Liver (tissue), 3 donors: Measurements from ENCODE around the gene B3GNT2.

Experiments used
- CTCF ChIP-seq: fragments of 150-350 bp; IDR thresholded peaks from 2 replicates; pipeline ENCODE4 v1.5.1; 2017; ENCODE audit warnings: improper control_type of control experiment, low read depth, low read length; ENCODE audit not compliant: missing input control
- FOXA1 ChIP-seq: IDR thresholded peaks from 2 replicates; pipeline ENCODE4 v1.6.1; 2016; ENCODE audit warnings: antibody characterized with exemption
- GABPA ChIP-seq, 2 donors: IDR thresholded peaks in 1 of 2; conservative IDR thresholded peaks in 1 of 2; 2 replicates each; pipeline ENCODE4 v1.6.1; 2016; ENCODE audit warnings: antibody characterized with exemption in 2 of 2, mild to moderate bottlenecking in 1 of 2, moderate library complexity in 1 of 2
- HNF4G ChIP-seq: IDR thresholded peaks from 2 replicates; pipeline ENCODE4 v1.6.1; 2016; ENCODE audit warnings: antibody characterized with exemption
- JUND ChIP-seq, 2 donors: IDR thresholded peaks; 2 replicates each; pipeline ENCODE4 v1.6.1; 2016; ENCODE audit warnings: antibody characterized with exemption in 2 of 2
- MAX ChIP-seq: IDR thresholded peaks from 2 replicates; pipeline ENCODE4 v1.6.1; 2016; ENCODE audit warnings: antibody characterized with exemption
- RAD21 ChIP-seq, 2 donors: IDR thresholded peaks; 2 replicates each; pipeline ENCODE4 v1.6.1; 2016; ENCODE audit warnings: antibody characterized with exemption in 2 of 2, mild to moderate bottlenecking in 2 of 2
- SP1 ChIP-seq: IDR thresholded peaks from 2 replicates; pipeline ENCODE4 v1.6.1; 2018; ENCODE audit warnings: antibody characterized with exemption, mild to moderate bottlenecking
- TAF1 ChIP-seq: conservative IDR thresholded peaks from 2 replicates; pipeline ENCODE4 v1.6.1; 2016; ENCODE audit warnings: antibody characterized with exemption, mild to moderate bottlenecking
- YY1 ChIP-seq: IDR thresholded peaks from 2 replicates; pipeline ENCODE4 v1.6.1; 2016; ENCODE audit warnings: antibody characterized with exemption, mild to moderate bottlenecking
- TF ChIP-seq, protein P1 (sequence below): IDR thresholded peaks from 2 replicates; pipeline ENCODE4 v1.6.1; 2016; ENCODE audit warnings: antibody characterized with exemption, mild to moderate bottlenecking
- donor health status: healthy.
- donor health status: healthy.

DNA sequence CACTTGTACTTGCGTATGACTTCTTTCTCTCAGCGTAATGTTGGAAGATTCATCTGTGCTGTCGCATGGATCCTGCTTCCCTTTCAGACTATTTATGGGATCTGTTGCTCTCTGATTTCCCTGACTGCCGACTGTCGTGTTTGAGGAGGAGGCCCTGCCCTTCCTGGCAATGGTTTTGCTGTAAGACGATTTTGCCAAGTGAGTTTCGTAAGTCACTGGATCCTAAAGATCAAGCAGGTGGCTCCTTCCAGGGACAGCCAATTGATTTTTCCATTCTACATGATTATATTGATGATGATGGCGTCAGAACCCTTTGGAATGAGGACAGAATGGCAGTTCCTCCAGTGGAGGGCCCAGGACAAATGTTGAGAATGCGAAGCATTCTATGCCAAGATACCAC lies 8.7 kb upstream of the B3GNT2 start:
- TF ChIP-seq CTCF: no peak
- no peak for TF ChIP-seq SP1
- no peak for TF ChIP-seq TAF1
- no peak for TF ChIP-seq YY1
- no peak for TF ChIP-seq MAX
- no peak for TF ChIP-seq JUND (IDR thresholded peaks at IDR 0.05)
- TF ChIP-seq HNF4G: no peak
- no peak for TF ChIP-seq RAD21 (IDR thresholded peaks at IDR 0.05)
- TF ChIP-seq, protein P1, sequence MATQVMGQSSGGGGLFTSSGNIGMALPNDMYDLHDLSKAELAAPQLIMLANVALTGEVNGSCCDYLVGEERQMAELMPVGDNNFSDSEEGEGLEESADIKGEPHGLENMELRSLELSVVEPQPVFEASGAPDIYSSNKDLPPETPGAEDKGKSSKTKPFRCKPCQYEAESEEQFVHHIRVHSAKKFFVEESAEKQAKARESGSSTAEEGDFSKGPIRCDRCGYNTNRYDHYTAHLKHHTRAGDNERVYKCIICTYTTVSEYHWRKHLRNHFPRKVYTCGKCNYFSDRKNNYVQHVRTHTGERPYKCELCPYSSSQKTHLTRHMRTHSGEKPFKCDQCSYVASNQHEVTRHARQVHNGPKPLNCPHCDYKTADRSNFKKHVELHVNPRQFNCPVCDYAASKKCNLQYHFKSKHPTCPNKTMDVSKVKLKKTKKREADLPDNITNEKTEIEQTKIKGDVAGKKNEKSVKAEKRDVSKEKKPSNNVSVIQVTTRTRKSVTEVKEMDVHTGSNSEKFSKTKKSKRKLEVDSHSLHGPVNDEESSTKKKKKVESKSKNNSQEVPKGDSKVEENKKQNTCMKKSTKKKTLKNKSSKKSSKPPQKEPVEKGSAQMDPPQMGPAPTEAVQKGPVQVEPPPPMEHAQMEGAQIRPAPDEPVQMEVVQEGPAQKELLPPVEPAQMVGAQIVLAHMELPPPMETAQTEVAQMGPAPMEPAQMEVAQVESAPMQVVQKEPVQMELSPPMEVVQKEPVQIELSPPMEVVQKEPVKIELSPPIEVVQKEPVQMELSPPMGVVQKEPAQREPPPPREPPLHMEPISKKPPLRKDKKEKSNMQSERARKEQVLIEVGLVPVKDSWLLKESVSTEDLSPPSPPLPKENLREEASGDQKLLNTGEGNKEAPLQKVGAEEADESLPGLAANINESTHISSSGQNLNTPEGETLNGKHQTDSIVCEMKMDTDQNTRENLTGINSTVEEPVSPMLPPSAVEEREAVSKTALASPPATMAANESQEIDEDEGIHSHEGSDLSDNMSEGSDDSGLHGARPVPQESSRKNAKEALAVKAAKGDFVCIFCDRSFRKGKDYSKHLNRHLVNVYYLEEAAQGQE: no peak
- no peak for TF ChIP-seq GABPA (IDR thresholded peaks at IDR 0.05 in 1 of 2, conservative IDR thresholded peaks at IDR 0.05 in 1 of 2)
- no peak for TF ChIP-seq FOXA1
